Activated CD8-positive, alpha-beta memory T cell treated with anti-CD3 and anti-CD28 coated beads for 4 hours (primary cell): ENCODE data around the gene RADIL.

Source experiments
- DNase-seq, 2 donors: peaks; one replicate each; pipeline ENCODE4 v3.0.0-alpha.2; 2020; ENCODE audit warnings: low read depth in 2 of 2

Gene RADIL

GRCh38 chr7:4775250-4775847, 108.2 kb downstream of the RADIL start, which contains the start of gene AP5Z1:
AP5Z1 (plus strand) TSS chr7:4775623; CDS start chr7:4775716, 93 bp downstream.
- peak; percentile 87 to 91 for DNase-seq

DNA sequence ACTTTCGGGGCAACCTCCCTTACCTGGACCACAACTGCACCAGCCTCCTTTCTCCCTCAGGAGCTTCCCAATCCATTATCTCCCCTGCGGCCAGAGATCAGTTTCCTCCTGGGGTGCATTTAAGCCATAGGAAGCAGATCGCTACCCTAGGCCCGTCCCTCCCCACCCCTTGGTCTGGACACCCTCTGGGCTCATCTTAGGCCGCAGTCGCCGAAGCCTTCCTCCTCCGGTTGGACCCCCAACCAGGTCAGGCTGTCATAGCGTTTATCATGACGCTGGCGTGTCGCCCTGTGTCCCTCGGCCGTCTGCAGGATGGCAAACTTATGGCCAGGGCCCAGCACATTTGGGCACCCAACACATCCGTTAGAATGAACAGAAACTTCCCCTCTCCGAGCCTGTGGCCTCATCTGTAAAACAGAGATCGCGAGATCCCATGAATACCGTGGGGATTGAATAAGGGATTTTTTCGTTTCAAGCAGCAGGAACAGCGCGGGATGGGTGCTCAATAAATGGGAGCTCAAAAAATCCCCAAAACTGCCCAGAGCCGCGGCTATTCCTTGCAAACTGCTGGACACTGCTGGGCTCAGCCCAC, 108.8 kb downstream of the RADIL start:
- no peak for DNase-seq

DNA sequence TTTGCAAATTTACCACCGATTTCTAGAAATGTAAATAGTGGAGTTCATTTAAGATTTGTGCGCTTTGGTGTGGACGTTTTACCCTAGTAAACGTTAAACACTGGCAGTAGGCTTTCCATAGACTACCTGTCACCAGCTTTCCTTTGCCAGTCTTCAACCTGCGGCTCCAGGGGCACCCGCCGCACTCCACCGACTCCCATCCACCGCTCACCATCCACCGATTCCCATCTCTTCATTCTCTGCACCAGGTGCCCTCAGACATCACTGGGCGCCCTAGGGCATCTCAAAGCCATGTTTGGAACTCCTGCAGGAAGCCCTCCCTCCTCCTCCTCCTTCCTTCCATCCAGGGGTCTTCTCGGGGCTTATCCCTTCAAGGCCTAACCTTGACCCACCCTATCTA, 109.5 kb downstream of the RADIL start:
- no peak for DNase-seq

DNA sequence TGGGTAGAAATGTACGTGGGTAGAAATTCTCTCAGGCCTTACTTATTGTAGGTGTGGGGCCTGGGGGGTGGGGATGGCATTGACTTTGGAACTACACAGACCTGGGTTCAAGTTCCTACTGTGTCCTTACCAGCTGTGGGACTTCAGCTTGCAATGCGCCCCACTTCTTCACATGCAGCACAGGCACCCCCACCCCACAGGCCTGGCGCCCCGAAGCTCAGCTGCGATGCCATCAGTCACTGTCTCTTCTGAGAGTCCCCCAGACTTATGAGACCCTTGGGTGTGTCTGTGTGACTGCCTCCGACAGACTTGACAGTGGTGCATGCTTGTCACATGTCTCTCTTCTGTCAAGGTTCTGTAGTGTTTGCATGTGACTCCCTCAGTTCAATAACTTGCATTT, 111.2 kb downstream of the RADIL start:
- no peak for DNase-seq

- no peak for DNase-seq
These were observed 111.8 kb downstream of the RADIL start for GRCh38 chr7:4771737-4772136.

DNA sequence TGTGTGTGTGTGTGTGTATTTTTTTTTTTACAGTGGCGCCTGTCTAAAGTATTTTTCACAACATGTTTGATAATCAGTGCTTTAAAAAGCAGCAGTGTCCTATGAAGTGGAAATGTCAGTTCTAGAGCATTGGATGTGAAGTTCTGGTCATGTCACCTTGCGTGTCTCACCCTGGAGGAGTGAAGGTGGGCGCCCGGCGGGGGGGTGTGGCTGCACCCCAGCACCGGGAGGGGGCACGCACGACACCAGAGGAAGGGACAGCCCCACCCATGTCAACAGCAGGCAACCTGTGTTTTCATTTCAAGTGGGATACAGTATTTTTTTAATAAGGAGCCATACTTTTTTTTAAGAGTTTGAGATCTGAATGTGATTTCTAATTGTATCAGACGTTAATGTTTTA, 112.6 kb downstream of the RADIL start:
- DNase-seq: no peak

GRCh38 chr7:4769761-4770160, 113.8 kb downstream of the RADIL start:
- DNase-seq: no peak

DNA sequence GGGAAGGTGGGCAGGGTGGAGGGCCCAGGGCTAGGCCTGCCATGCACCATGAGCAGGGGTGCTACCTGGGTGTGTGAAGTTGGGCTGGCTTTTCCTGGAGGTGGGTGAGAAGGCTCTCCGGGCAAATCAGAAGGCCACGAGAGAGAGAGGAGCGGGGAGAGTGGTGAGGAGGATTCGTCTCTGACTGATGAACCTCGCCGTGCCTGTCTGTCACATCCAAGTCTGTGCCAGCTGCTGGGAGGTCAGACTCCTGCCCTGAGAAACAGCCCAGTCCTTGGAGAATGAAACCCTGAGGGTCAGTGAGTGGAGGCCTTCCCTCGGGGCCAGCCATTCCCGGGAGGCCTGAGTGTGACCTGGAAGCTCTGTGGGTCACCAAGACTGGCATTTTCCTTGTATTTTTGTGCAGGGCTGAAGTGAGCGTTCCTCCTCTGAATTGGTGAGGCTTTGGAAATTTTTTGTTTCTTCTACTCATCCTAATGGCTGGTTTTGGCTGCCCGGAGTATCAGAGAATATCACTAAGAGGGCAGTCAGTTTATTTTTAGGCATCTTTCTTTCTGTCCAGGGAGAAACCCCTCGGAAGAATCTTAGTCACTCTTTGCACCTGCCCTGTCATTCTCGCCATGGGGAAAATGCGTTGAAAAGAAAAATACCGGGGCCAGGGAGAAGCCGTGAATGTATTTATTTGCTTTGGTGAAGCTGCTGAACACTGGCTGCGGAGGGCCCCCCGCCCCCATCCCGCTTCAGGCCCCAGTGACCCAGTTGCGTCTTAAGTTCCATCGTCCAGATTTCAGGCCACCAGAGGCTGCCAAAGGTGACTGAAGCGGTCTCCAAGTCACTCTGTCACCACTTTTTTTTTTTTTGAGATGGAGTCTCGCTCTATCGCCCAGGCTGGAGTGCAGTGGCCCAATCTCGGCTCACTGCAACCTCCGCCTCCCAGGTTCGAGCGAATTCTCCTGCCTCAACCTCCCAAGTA, 114.6 kb downstream of the RADIL start:
- no peak for DNase-seq

DNA sequence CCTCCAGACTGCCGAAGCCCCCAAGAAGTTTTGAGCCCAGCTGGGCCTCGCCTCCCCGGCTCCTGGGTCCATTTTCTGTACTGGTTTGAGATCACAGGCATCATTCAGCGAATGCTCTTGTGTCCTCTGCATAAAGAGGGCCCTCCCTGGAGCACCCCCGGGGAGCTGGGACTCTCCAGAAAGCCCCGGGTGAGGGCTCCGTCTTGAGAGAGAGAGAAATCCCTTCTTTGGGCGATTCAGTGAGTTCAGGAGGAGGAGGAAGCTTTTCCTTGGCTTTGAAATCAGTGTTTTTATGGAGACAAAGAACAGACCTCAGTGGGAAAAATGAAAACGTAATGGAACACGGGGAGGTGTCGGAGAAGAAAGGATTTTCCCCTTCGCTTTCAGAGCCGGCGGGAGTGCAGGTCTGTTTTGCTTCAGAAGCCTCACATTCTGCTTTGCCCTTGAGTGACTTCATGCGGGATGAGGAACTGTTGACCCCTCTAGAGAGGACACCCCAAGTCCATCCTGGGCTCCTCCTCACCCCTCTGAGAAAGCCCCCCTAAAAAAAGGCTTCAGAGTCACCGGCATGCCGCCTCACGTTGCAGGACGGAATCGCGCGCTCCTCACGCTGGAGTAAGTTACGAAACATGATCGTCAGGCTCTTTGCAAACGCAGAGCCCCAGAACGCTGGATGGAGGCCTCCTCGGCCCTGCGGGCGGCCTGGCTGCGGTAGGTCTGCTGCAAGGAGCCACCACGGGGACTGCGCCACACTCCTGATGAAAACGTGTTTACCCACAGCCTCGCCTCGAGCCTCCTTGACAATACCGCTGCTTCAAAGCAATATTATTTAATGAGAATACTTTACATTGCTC, 116.6 kb downstream of the RADIL start:
- DNase-seq: no peak

DNA sequence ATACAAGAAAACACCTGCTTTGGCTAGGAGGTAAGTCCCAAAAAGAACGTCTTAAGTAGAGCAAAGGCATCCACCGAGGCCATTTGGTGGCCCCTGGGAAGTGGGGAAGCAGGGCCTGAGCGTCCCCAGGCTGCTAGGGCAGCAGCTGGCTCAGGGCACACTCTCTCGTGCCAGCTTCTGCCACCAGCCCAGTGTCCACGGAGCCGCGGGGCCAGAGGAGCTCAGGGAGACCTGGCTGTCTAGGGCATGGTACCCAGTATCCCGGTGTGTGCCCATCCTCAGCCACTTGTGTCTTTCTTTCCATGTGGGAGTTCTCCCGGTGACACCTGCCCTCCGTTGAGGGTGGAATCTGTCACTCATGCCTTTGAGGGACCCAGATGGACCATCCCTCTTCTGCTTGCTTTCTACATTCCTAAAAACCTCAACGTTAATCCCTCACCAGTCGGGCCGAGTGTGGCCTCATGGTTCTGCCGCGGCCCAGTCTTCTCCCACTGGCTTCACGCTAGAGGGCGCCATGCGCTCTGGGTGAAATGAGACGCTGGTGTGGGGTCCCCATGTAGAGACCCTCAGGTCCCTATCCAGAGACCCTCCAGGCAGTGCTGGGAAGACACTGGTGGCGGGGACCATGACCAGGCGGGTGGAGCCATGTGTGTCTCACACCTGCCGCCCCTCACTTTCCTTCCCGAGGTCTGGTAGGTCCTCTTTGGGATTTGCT, 117.6 kb downstream of the RADIL start:
- DNase-seq: no peak

DNA sequence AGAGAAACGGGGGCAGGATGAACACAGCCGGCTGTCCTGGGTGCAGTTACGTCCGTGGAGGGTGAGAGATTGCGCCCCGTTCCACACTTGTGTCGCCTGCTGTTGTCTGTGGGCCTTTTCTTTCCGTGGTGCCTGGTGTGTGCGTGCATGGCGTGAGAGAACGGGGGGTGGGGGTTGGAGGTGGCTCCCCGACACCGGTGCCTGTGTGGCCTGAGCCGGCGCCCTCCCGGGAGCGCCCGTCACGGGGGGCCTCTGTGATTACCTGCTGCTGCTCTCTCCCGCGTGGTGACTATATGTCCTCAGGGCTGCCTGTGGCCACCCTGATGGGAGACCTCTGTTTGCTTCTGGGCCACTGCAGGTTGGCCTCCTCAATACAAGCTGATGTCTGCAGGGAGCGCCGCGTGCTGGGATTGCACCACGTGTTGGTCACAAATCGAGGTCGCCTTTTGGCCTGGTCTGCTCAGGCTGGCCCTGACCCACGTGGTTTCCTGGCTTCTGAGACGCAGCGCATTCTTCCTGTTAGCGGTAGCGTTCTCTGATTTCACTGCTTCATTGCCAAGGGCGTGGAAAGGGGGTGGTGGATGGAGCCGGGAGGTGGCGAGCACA, 119.0 kb downstream of the RADIL start:
- no peak for DNase-seq

- DNase-seq: no peak
These were observed 119.7 kb downstream of the RADIL start for GRCh38 chr7:4763794-4764185.

GRCh38 chr7:4763091-4763793, 120.3 kb downstream of the RADIL start:
- DNase-seq: no peak

DNA sequence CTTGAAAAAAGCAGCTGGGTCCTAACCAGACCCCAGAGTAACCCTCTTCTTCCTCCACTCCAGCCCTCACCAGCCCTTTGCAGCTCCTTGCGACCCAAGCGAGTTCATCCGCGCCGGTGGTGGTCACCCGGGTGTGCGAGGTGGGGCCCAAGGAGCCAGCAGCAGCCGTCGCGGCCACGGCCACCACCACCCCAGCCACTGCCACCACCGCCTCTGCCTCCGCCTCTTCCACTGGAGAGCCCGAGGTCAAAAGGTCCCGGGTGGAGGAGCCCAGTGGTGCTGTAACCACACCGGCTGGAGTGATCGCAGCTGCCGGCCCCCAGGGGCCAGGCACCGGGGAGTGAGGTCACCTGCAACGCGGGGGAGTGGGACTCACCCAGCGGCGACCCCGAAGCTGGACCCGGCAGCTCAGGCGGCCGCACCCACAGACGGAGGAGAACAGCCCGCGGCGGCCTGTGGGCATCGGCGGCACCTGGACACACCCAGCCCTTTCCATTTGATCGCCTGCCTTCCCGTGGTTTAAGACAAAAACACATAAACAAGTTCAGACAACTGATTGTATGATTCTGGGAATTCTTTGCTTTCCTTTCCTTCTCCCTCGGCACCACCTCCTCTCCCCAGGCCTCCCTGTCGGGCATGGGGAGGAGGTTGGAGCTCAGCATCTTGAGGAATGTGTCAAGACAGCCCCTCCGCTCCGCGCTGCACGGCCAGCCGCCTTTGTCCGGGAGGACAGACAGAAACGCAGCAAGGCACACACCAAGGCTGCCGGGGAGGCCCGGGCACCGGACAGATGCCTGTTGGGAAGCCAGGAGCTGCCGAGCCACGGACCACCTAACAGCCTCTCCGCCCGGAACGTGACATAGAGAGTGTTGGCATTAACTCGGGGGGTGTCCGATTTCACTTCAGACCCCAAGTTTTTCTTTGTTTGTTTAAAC, 121.1 kb downstream of the RADIL start:
- DNase-seq: no peak

- no peak for DNase-seq
These were observed 122.6 kb downstream of the RADIL start for GRCh38 chr7:4760952-4761351.

DNA sequence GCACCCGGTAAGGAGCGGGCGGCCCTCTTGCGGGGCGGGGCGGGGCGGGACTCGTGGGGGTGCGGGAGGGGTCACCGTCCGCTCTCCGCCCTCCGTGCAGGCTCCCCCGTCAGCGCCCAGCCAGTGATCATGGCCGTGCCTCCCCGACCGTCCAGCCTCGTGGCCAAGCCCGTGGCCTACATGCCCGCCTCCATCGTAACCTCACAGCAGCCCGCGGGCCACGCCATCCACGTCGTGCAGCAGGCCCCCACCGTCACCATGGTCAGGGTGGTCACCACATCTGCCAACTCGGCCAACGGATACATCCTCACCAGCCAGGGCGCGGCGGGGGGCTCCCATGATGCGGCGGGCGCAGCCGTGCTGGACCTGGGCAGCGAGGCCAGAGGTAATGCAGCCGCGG, 124.3 kb downstream of the RADIL start:
- DNase-seq: no peak

- no peak for DNase-seq
These were observed 124.7 kb downstream of the RADIL start for GRCh38 chr7:4758791-4759190.

DNA sequence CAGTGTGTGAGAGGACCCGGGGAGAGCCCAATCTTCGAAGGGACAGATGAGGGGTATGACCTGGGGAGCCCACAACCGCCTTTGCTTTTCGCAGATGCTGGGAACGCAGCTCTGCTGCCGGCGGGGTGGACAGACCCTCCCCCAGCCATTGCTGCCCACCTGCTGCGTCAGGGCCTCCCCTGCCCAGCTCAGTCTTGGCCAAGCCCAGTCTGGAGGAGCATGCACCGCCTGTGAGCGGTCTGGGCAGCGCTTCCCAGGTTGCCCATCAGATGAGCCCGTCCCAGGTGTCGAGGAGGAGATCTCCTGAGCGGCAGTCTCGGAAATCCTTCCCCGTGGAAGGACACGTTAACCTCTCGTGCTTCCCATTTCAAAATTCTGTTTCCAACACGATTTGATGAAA, 125.4 kb downstream of the RADIL start:
- DNase-seq: no peak

- no peak for DNase-seq
These were observed 128.5 kb downstream of the RADIL start for GRCh38 chr7:4755045-4755444.
